ENCODE results near the gene CLSTN1.

Gene CLSTN1

GRCh38 chr1:9688599-9688998 lies 135.2 kb downstream of the CLSTN1 start:
- DNase-seq (ENCODE audit: insufficient read length, low spot score) (no peak), FAIRE-seq (peak; percentile 38)
- TF ChIP-seq POLR2AphosphoS5 (IDR thresholded peaks at IDR 0.05; ENCODE audit: low read depth, low read length) (no peak), SPI1 (IDR thresholded peaks at IDR 0.05; ENCODE audit: low read depth, low read length) (no peak), POLR2A (IDR thresholded peaks at IDR 0.05; ENCODE audit: low read depth, low read length) (no peak), TAF1 (IDR thresholded peaks at IDR 0.05; ENCODE audit: low read depth, low read length) (no peak), POU2F2 (IDR thresholded peaks at IDR 0.05; ENCODE audit: low read depth, low read length) (no peak), PAX5 (IDR thresholded peaks at IDR 0.05; ENCODE audit: insufficient read depth, low read length, severe bottlenecking) (no peak)

- peak; percentile 60 for FAIRE-seq
- TF ChIP-seq PAX5 (IDR thresholded peaks at IDR 0.05; ENCODE audit: insufficient read depth, low read length, severe bottlenecking) = no peak
- TF ChIP-seq POLR2A (IDR thresholded peaks at IDR 0.05; ENCODE audit: low read depth, low read length) = no peak
- no peak for TF ChIP-seq TAF1 (IDR thresholded peaks at IDR 0.05; ENCODE audit: low read depth, low read length)
- no peak for TF ChIP-seq POLR2AphosphoS5 (IDR thresholded peaks at IDR 0.05; ENCODE audit: low read depth, low read length)
- no peak for TF ChIP-seq SPI1 (IDR thresholded peaks at IDR 0.05; ENCODE audit: low read depth, low read length)
- TF ChIP-seq POU2F2 (IDR thresholded peaks at IDR 0.05; ENCODE audit: low read depth, low read length) = no peak
- no peak for DNase-seq (ENCODE audit: insufficient read length, low spot score)
These were observed 135.7 kb downstream of the CLSTN1 start for GRCh38 chr1:9687874-9688582.

- peak; percentile 62 for DNase-seq (ENCODE audit: insufficient read length, low spot score)
- FAIRE-seq = peak; percentile 93
- TF ChIP-seq POLR2AphosphoS5 (IDR thresholded peaks at IDR 0.05; ENCODE audit: low read depth, low read length) (no peak), SPI1 (IDR thresholded peaks at IDR 0.05; ENCODE audit: low read depth, low read length) (0 out of 2 replicates have a peak, but pooled peaks have one; percentile 11), POLR2A (IDR thresholded peaks at IDR 0.05; ENCODE audit: low read depth, low read length) (peak; percentile 44; the same call in 1 of the 2 replicates)
These were observed 136.5 kb downstream of the CLSTN1 start for GRCh38 chr1:9687120-9687873.

- no peak for TF ChIP-seq TAF1 (IDR thresholded peaks at IDR 0.05; ENCODE audit: low read depth, low read length)
- TF ChIP-seq SPI1 (IDR thresholded peaks at IDR 0.05; ENCODE audit: low read depth, low read length) = peak; percentile 26; the same call in 1 of the 2 replicates
- DNase-seq (ENCODE audit: insufficient read length, low spot score) (no peak), FAIRE-seq (no peak)
These were observed 139.0 kb downstream of the CLSTN1 start for GRCh38 chr1:9684801-9685200.

GRCh38 chr1:9680828-9681227 lies 142.9 kb downstream of the CLSTN1 start:
- TF ChIP-seq POLR2AphosphoS5 (IDR thresholded peaks at IDR 0.05; ENCODE audit: low read depth, low read length) (no peak), SPI1 (IDR thresholded peaks at IDR 0.05; ENCODE audit: low read depth, low read length) (peak; percentile 69), POLR2A (IDR thresholded peaks at IDR 0.05; ENCODE audit: low read depth, low read length) (no peak)
- DNase-seq (ENCODE audit: insufficient read length, low spot score) (no peak), FAIRE-seq (no peak)

- TF ChIP-seq POLR2AphosphoS5 (IDR thresholded peaks at IDR 0.05; ENCODE audit: low read depth, low read length) = no peak
- TF ChIP-seq PAX5 (IDR thresholded peaks at IDR 0.05; ENCODE audit: insufficient read depth, low read length, severe bottlenecking) = no peak
- TF ChIP-seq POLR2A (IDR thresholded peaks at IDR 0.05; ENCODE audit: low read depth, low read length) = no peak
- TF ChIP-seq SPI1 (IDR thresholded peaks at IDR 0.05; ENCODE audit: low read depth, low read length) = no peak
- TF ChIP-seq TAF1 (IDR thresholded peaks at IDR 0.05; ENCODE audit: low read depth, low read length) = no peak
- TF ChIP-seq POU2F2 (IDR thresholded peaks at IDR 0.05; ENCODE audit: low read depth, low read length) = no peak
- DNase-seq (ENCODE audit: insufficient read length, low spot score) (no peak), FAIRE-seq (no peak)
These were observed 143.7 kb downstream of the CLSTN1 start for GRCh38 chr1:9680091-9680490.
